ENCODE data around the gene GSTM3. TPM values are rescaled to one million over a fixed set of nuclear protein-coding genes. Genes with fewer than 3 reads are reported as not detected.

GSTM3 gene
- total RNA-seq, 1 donor from 2014 or later = 55.2 TPM

DNA sequence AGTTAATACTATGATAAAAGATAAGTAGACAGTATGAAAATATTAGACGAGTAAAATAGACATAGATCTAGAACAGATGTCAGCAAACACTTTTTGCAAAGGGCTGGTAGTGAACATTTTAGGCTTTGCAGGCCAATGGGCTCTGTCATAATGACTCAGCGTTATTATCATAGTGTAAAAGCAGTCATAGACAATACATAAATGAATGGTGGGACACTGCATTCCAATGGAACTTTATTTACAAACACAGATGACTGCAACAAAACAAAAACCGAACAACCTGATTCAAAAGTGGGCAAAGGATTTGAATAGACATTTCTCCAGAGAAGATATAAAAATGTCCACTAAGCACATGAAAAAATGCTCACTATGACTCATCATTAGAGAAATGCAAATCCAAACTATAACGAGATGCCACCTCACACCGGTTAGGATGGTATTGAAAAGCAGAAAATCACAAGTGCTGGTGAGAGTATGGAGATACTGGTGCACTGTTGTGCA is 21.5 kb downstream of the GSTM3 start:
- TF ChIP-seq, protein P1, sequence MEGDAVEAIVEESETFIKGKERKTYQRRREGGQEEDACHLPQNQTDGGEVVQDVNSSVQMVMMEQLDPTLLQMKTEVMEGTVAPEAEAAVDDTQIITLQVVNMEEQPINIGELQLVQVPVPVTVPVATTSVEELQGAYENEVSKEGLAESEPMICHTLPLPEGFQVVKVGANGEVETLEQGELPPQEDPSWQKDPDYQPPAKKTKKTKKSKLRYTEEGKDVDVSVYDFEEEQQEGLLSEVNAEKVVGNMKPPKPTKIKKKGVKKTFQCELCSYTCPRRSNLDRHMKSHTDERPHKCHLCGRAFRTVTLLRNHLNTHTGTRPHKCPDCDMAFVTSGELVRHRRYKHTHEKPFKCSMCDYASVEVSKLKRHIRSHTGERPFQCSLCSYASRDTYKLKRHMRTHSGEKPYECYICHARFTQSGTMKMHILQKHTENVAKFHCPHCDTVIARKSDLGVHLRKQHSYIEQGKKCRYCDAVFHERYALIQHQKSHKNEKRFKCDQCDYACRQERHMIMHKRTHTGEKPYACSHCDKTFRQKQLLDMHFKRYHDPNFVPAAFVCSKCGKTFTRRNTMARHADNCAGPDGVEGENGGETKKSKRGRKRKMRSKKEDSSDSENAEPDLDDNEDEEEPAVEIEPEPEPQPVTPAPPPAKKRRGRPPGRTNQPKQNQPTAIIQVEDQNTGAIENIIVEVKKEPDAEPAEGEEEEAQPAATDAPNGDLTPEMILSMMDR (IDR thresholded peaks at IDR 0.05; ENCODE audit: unreplicated experiment) = no peak
- H3K36me3 Mint-ChIP-seq = no peaks in the 10 kb centered on the region
- no peak overlapping the region for H3K4me3 Mint-ChIP-seq
- no peak for DNase-seq (ENCODE audit: low spot score in 2 of 2, unreplicated experiment in 2 of 2)
- no peaks in the 10 kb centered on the region for H3K27me3 Mint-ChIP-seq (ENCODE audit: low read depth)
- peaks cover 20% of the 10 kb centered on the region for H3K4me1 Mint-ChIP-seq
- H3K27ac Mint-ChIP-seq = no peak overlapping the region
- peaks cover 6% of the 10 kb centered on the region for H3K9me3 Mint-ChIP-seq

DNA sequence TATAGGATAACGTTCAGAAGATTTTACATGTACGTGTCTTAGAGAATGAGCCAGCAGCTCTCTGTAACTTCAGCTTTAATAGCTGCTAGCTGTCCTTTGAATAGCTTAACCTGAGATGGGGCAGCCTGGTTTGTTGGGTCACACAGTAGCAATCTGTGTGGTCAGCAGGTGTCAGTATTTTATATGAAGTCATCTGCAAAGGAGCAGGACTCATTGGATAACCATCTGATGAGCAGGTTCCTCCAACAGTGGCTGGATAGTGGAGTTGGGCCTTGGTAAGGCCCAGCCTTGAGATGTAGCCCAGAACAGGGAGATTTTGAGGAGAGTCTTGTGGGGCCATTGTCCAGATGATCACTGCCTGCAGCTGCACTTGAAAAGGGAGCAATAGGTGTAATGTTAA is 22.3 kb downstream of the GSTM3 start:
- DNase-seq (ENCODE audit: low spot score in 2 of 2, unreplicated experiment in 2 of 2) = no peak
- H3K27me3 Mint-ChIP-seq (ENCODE audit: low read depth) = no peaks in the 10 kb centered on the region
- H3K4me1 Mint-ChIP-seq = peaks cover 15% of the 10 kb centered on the region
- TF ChIP-seq, protein P1 (IDR thresholded peaks at IDR 0.05; ENCODE audit: unreplicated experiment) = no peak
- no peaks in the 10 kb centered on the region for H3K36me3 Mint-ChIP-seq
- peaks cover 6% of the 10 kb centered on the region for H3K9me3 Mint-ChIP-seq
- no peak overlapping the region for H3K27ac Mint-ChIP-seq
- H3K4me3 Mint-ChIP-seq = no peak overlapping the region

DNA sequence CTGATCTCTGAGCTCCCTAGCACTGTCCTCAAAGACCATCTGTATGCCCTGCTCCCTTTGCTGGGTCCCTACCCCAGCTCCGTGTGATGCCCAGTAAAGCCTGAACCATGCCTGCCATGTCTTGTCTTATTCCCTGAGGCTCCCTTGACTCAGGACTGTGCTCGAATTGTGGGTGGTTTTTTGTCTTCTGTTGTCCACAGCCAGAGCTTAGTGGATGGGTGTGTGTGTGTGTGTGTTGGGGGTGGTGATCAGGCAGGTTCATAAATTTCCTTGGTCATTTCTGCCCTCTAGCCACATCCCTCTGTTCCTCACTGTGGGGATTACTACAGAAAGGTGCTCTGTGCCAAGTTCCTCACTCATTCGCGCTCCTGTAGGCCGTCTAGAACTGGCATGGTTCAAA is 23.1 kb downstream of the GSTM3 start:
- DNase-seq (ENCODE audit: low spot score in 2 of 2, unreplicated experiment in 2 of 2) = no peak
- Mint-ChIP-seq H3K9me3 (peaks cover 6% of the 10 kb centered on the region), H3K27me3 (ENCODE audit: low read depth) (no peaks in the 10 kb centered on the region), H3K27ac (no peak overlapping the region), H3K4me1 (peaks cover 10% of the 10 kb centered on the region), H3K36me3 (no peaks in the 10 kb centered on the region), H3K4me3 (no peak overlapping the region)
- TF ChIP-seq, protein P1 (IDR thresholded peaks at IDR 0.05; ENCODE audit: unreplicated experiment) = no peak

DNA sequence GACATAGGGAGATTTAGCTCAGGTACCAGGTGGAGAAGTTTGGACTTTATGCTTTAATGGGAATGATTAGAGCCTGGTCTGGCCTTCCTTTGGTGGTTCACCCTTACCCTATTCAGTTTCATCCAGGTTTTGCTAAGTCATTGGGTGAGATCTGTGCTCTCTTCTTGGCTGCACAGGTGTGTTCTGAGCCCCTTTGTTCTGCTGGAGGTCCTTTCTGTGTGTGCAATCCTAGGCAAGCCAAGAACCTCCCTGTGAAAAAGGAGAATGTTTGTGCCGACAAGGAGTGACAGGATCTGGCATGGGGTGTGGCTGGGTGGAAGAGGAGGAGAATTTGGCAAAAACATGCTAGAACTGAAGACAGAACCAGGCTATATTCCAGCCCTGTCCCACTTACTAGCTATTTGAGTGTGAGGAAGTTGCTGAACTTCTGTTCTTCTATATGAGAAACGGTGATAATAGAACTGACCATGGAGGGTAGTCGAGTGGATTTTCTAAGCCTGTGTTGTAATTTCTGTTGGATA is 24.2 kb downstream of the GSTM3 start:
- no peaks in the 10 kb centered on the region for H3K36me3 Mint-ChIP-seq
- TF ChIP-seq, protein P1 (IDR thresholded peaks at IDR 0.05; ENCODE audit: unreplicated experiment) = no peak

DNA sequence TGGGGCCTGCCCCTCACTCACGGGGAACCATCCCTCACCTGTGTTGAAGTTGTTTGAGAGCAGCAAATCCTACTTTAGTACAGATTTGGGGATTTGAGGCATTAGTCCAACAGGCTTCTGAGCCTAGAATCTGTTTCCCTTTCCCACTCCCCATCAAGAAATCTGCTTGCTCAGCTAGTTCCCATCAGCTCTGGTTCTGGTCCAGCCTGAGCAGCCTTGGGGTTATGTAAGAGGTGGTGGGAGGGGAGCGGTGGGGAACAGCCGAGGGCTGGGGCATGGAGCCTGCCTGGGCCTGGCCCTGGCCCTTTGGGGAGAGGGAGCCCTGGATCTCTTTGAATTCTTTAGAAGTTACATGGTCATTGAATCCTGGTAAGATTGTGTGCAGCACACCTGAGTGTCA is 24.7 kb downstream of the GSTM3 start:
- H3K4me3 Mint-ChIP-seq = no peak overlapping the region
- H3K4me1 Mint-ChIP-seq = peaks cover 10% of the 10 kb centered on the region
- H3K9me3 Mint-ChIP-seq = no peaks in the 10 kb centered on the region
- DNase-seq (ENCODE audit: low spot score in 2 of 2, unreplicated experiment in 2 of 2) = no peak
- TF ChIP-seq, protein P1 (IDR thresholded peaks at IDR 0.05; ENCODE audit: unreplicated experiment) = no peak
- no peaks in the 10 kb centered on the region for H3K36me3 Mint-ChIP-seq
- no peaks in the 10 kb centered on the region for H3K27me3 Mint-ChIP-seq (ENCODE audit: low read depth)
- no peak overlapping the region for H3K27ac Mint-ChIP-seq

More for the DNA sequence above, 24.2 kb downstream of the GSTM3 start:
- H3K4me3 Mint-ChIP-seq = no peak overlapping the region
- DNase-seq (ENCODE audit: low spot score in 2 of 2, unreplicated experiment in 2 of 2) = no peak
- no peak overlapping the region for H3K27ac Mint-ChIP-seq
- H3K4me1 Mint-ChIP-seq = peaks cover 10% of the 10 kb centered on the region
- no peaks in the 10 kb centered on the region for H3K27me3 Mint-ChIP-seq (ENCODE audit: low read depth)
- H3K9me3 Mint-ChIP-seq = no peaks in the 10 kb centered on the region
